GM18519 (cell line): Measurements from ENCODE around the gene PDZD2.
"Not testable (repeated sequence)": the region's sequence is repeated elsewhere in the genome, so short reads cannot be mapped to it uniquely, and the experiment has no call there.

Experiments used
- ATAC-seq: cut with Tn5 transposase; IDR thresholded peaks from one replicate; pipeline ENCODE4 v1.9.1; 2021; ENCODE audit warnings: mild to moderate bottlenecking, moderate library complexity; ENCODE audit not compliant: unreplicated experiment, low FRiP score

PDZD2 gene

DNA sequence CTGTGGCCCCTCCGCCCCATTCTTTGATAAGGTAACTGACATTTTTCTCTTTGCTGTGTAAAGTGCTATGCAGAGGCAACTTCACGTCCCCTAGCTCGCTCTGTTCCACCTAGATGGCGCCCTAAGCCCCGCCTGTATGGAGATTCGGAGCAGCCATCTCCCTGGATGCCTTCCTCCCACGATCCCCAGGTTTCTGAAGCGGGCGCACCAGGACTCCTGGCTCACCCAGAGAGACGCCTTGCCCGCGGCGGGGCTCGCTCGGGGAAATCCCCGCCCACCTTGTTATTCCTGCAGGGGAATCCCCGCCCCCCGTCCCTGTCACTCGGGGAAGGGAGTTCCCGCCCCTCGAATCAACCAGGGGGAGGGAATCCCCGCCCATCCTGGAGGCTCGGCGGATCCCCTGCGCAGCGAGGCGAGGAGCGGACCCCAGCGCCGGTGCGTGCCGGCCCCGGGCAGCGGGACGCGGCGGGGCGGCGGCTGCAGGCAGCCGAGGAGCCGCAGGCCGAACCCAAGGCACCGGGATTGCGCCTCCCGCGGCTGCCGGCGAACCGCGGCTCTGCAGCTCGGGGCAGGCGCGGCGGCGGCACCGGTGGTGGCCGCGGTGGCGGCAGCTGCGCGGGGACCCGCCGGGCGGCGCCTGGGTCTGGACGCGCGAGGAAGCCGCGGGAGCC, at the start of gene PDZD2:
TSS of gene PDZD2 (plus strand) at position 384 of the 671 bp plus-strand sequence.
- peak; percentile 66 for ATAC-seq

DNA sequence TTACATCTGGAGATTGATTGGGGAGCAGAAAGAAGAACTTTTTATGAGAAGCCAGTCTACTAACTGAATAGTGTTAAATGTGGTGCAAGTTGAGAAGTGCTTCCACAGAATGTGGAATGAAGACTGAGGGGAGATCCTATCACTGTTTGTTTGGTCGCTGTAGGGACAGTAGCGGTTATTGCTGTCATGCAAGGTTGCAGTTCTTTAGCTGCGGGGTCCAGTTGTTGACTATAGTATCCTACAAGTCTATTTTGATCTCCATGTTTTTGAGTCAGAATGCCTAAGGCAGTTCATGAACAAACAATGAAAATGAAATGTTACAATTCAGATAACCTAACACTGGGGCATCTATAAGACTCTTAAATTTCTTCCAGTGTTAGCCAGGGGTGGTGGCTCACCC, 45.3 kb upstream of the PDZD2 start:
- ATAC-seq: no peak

- ATAC-seq: no peak
Measured at GRCh38 chr5:31596354-31596753, 42.6 kb upstream of the PDZD2 start.

DNA sequence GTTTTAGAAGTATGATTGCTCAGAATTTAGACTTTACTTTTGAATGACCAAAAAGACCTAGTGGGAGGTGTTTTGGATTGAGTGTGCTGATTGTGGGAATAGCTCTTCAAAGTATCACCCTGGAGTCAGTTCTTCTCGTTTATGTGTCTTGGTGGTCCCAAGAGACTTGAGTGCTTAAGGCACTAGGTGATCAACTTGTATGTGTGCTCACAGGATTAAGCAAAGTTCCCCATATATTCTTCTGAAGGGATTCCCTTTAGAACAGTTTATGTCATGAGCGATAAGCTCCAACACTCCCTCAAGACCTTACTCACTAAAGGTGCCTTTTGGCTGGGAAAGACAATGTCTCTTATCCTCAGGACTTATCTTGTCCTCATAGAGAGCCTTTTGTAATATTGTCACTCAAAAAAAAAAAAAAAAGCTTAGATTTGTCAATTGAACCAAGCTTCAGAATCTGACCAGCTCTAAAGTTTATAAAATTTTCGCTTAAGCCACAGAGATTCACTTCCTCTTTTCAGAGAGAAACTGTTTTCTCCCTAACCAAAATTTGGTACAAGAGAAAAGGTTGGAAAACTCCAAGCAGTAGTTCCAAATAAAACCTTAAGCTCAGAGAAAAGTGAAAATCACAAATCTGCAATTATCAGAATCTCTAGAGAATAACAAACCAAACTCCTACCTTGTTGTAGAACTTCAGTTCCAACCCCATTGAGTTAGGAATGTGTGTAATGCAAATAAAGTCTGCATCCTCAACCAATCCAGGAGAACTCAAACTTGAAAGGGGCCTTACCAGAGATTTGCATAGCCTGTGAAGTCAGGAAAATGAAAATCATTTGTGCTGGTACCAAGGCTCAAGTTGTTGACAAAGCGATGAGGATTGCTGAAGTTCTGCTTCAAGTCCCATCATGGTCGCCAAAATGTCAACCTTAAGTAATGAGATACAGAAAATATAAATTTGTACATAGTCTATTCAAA, 40.0 kb upstream of the PDZD2 start:
- ATAC-seq: no peak

- ATAC-seq: not testable (repeated sequence)
Measured at GRCh38 chr5:31602305-31602704, 36.6 kb upstream of the PDZD2 start.

DNA sequence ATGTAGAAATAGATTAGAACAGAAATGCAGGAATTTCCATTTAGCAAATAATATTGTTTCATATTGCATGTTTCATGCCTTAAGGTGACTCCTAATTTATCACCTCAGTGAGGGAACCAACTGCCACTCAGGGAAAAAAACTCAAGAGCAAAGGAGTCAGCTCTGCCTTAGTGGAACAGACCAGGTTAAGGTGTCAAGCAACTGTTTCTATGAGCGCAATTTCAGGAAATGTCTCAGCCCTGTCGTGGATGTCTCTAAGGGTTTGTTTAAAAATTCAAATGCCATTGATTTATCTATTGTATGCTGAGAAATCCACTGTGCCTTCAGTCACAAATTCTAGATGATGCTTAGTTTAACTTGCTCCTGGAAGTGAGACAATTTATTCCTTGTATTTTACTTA, 34.7 kb upstream of the PDZD2 start:
- ATAC-seq: no peak

DNA sequence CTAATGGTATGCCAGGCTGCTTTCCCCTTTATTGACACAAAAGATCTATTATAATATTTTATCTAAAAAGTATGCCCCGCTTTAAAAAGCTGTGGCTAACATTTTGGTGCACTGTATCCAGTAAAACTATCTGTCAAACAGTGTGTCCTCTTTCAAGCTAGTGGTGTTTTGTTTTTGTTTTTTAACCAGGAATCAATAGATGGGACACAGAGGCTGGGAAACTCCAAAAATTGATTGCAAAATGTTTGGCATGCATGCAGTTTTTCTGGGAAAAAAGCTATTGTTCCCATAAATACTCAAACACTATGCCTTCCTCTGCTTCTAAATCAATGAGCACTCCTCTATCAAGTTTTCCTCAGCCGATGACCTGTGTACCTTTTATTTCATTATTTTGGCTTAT, 34.3 kb upstream of the PDZD2 start:
- no peak for ATAC-seq

DNA sequence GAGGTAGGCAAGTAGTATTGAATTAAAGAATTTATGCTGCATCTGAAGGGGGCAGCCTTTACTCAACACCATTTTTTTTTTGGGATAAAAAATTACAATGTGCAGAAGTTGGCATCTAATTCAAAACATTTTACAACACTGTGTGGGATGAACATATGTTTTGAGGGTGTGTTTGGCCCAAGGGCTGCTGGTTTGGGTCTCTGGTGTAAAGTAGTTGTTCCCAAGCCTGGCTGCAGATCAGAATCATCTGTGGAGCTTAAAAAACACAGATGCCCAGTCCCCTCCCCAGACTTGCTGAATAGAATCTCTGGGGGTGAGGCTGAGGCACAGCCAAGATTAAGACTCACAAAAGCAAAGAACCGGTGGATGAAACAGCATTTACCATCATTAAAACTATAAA, 33.0 kb upstream of the PDZD2 start:
- ATAC-seq: no peak

DNA sequence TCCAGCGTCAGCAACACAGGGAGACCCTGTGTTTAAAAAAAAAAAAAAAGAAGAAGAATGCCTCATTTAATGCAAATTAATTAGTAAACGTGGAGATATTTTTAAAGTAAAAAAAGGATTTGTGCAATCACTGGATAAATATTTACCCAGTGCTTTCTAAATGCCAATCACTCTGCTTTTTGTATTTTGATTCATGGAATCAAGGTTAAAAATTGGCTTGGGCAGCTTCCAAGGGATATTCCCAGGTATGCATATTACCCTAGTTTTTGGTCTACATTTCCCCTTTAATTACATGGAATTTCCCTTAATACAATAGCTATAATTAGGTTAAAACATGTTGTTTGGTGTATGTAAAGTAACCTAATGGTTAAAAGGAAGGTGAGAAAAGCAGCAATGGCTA, 31.4 kb upstream of the PDZD2 start:
- no peak for ATAC-seq

- ATAC-seq: no peak
Measured at GRCh38 chr5:31611002-31611401, 27.9 kb upstream of the PDZD2 start.

DNA sequence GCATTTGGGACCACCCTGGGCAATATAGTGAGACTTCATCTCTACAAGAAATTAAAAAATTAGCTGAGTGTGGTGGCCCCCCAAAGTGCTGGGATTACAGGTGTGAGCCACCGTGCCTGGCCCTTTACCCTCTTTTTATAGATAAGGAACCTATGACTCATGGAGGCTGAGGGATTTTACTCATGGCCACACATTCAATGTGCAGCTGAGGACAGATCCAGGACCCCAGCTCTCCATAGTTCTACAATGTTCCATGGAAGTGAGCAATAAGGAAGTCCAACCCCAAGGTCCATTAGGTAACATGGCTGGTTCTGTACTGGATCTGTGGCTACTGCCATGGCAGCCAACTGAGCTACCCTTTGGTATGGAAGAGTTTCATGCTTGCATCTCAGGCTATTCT, 25.3 kb upstream of the PDZD2 start:
- no peak for ATAC-seq

DNA sequence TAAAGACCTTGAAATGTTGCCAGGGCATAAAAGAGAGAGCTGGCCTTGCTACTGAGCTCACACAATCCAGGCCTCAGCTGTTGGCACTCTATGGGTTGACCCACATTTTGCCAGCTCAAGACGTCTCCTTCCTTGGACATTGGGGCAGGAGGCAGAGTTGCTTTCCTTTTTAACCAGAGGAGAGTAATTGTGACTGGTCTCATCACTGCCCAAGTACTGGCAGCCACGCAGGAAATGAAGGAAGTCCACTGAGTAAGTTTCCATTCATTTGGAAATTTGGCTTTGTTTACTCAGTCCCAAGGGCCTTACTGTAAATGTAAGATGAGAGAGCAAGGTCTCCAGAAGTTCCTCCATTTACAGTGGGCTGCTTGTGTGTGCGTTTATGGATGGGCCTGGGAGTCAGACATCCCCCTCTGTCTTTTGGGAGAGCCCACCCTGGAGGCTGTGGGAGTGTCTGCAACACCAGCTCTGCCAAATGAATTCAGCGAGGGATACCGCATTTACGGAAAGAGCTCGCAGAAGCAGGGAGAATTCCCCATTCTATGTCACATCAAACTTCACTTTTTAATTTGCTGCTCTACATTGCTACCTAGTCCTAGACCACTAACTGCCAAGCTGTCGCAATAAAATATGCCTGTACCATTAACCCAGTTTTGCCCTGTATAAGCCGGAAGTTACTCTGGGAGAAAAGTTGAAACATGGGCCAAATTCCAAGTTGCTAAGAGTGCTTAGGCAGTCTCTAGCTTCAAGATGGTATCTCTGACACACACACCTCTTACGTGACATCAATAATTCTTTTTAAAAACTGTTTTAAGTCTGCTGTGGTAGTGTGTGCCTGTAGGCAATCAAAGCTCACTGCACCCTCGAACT, 24.5 kb upstream of the PDZD2 start:
- ATAC-seq: no peak

GRCh38 chr5:31617867-31618266, 21.1 kb upstream of the PDZD2 start:
- ATAC-seq: no peak

DNA sequence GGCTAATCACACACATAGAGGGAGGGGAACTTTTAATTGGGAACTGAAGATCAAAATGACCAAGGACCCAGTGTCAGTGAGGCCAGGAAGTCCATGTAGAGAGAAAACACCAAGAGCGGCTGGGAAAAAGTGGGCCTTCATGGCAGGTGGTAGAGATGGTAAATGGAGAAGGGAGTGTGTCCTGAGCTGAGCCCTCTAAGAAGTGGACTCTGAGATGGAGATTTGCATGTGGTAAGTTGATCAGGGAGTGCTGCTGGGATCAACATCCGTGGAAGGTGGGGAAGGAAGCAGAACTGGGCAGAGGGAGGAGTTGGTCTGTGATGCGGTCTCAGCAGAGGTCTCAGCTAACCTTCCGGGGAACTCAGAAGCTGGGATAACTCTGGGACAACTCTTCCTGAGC, 18.9 kb upstream of the PDZD2 start:
- no peak for ATAC-seq

GRCh38 chr5:31623249-31623648, 15.7 kb upstream of the PDZD2 start:
- ATAC-seq: no peak

- ATAC-seq: no peak
Measured at GRCh38 chr5:31625394-31625793, 13.5 kb upstream of the PDZD2 start.

- ATAC-seq: no peak
Measured at GRCh38 chr5:31626156-31626555, 12.8 kb upstream of the PDZD2 start.

GRCh38 chr5:31626604-31627234, 12.2 kb upstream of the PDZD2 start:
- ATAC-seq: no peak

DNA sequence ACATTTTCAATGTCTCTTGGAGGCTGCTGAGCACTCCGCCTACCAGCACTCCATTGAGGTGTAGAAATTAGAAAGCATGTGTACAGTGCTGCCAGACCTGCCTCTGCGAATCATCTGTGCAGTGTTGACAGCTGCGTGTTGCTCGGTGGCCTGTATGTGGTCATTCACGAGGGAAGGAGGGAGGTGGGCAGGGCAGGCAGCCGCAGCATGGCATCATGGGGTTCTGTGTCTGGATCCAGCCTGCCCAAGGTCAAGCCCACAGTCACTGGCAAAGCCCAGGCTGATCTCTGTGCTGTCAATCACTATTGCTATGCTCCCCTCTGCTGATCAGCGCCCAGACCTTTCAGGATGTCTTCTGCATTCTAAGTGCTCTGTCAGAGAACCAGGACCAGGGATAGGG, 8.0 kb upstream of the PDZD2 start:
- no peak for ATAC-seq

- no peak for ATAC-seq
Measured at GRCh38 chr5:31632460-31632859, 6.5 kb upstream of the PDZD2 start.
